MM.1S (cell line): Measurements from ENCODE around the gene EMILIN3.

Source experiments
- DNase-seq: peaks from one replicate; pipeline ENCODE4 v3.0.0-alpha.2; 2015
- H2AFZ ChIP-seq: fragments of 300-600 bp; sonication (generic); 2 replicates; pipeline ENCODE4 v1.6.0; 2016; ENCODE audit warnings: antibody characterized with exemption, low read length
- H3F3A ChIP-seq: fragments of 300-600 bp; sonication (generic); 2 replicates; pipeline ENCODE4 v1.6.1; 2016; ENCODE audit warnings: mild to moderate bottlenecking, antibody characterized with exemption, low read length, moderate library complexity, mixed read lengths; ENCODE audit not compliant: insufficient read depth
- H3K27ac ChIP-seq: fragments of 300-600 bp; sonication (generic); 2 replicates; pipeline ENCODE4 v1.5.1; 2016; ENCODE audit warnings: mild to moderate bottlenecking, low read length
- H3K27me3 ChIP-seq: fragments of 300-600 bp; sonication (generic); replicated peaks from 2 replicates; pipeline ENCODE4 v1.6.0; 2016; ENCODE audit warnings: low read length; ENCODE audit not compliant: insufficient read depth
- H3K36me3 ChIP-seq: fragments of 300-600 bp; sonication (generic); replicated peaks from 2 replicates; pipeline ENCODE4 v1.6.1; 2016; ENCODE audit warnings: mild to moderate bottlenecking, low read length, mixed read lengths; ENCODE audit not compliant: insufficient read depth
- H3K4me1 ChIP-seq: fragments of 300-600 bp; sonication (generic); 2 replicates; pipeline ENCODE4 v1.6.1; 2016; ENCODE audit warnings: low read length, mixed read lengths
- H3K4me2 ChIP-seq: fragments of 300-600 bp; sonication (generic); 2 replicates; pipeline ENCODE4 v1.6.0; 2016; ENCODE audit warnings: low read depth, low read length
- H3K4me3 ChIP-seq: fragments of 300-600 bp; sonication (generic); 2 replicates; pipeline ENCODE4 v1.5.1; 2016; ENCODE audit warnings: low read length, mixed read lengths
- H3K79me2 ChIP-seq: fragments of 300-600 bp; sonication (generic); 2 replicates; pipeline ENCODE4 v1.6.1; 2016; ENCODE audit warnings: mixed run types, low read length, mixed read lengths
- H3K9ac ChIP-seq: fragments of 300-600 bp; sonication (generic); 2 replicates; pipeline ENCODE4 v1.6.1; 2016; ENCODE audit warnings: low read length, mixed read lengths
- H3K9me2 ChIP-seq: fragments of 300-600 bp; sonication (generic); replicated peaks from 2 replicates; pipeline ENCODE4 v1.6.1; 2016; ENCODE audit warnings: mild to moderate bottlenecking, low read length, mixed read lengths; ENCODE audit not compliant: insufficient read depth
- H3K9me3 ChIP-seq: fragments of 300-600 bp; sonication (generic); replicated peaks from 2 replicates; pipeline ENCODE4 v1.6.1; 2016; ENCODE audit warnings: mild to moderate bottlenecking, low read length, mixed read lengths; ENCODE audit not compliant: insufficient read depth
- H4K20me1 ChIP-seq: fragments of 300-600 bp; sonication (generic); 2 replicates; pipeline ENCODE4 v1.6.1; 2016; ENCODE audit warnings: mild to moderate bottlenecking, low read length, moderate library complexity, mixed read lengths; ENCODE audit not compliant: insufficient read depth
- EZH2 ChIP-seq: fragments of 300-600 bp; sonication (generic); optimal IDR thresholded peaks from 2 replicates; pipeline ENCODE3; 2017; ENCODE audit warnings: low read depth, mild to moderate bottlenecking, antibody characterized with exemption, low read length, mixed read lengths
- EZH2phosphoT487 ChIP-seq: fragments of 300-600 bp; sonication (generic); IDR thresholded peaks from 2 replicates; pipeline ENCODE4 v1.6.1; 2018; ENCODE audit warnings: antibody characterized with exemption, low read length
- TF ChIP-seq, protein P1 (sequence below): fragments of 300-600 bp; sonication (generic); IDR thresholded peaks from 2 replicates; pipeline ENCODE4 v1.5.1; 2016; ENCODE audit warnings: antibody characterized with exemption, low read length, mixed read lengths

Gene EMILIN3

DNA sequence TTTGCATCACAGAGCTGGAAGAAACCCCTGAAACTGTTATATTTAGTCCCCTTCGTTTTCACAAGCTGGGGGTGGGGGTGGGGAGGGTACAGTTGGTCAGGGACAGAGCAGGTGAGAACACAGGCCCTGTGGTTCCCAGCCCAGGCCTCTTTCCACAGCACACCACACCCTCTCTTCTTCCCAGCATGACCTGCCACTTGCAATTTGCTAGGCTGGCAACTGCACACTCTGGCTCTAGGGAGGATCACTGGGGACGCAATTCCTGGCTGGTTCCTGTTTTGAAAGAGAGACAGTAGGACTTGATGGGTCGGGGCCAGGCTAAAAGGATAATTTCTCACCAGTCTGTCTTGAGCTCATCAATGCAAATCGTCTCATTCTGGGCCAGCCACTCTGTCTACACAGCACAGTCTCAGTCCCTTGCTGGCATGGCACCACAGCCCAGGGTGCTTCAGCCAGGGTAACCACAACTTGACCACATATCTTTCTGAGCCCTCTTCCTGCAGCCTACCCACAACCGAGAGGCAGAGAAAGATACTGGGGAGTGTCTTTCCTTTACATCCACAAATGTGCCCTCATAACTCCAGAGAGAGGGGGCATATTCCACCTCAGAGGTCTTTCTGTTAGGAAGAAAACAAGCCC, 41.7 kb upstream of the EMILIN3 start:
- H3K36me3 ChIP-seq = no peaks in the 10 kb centered on the region

DNA sequence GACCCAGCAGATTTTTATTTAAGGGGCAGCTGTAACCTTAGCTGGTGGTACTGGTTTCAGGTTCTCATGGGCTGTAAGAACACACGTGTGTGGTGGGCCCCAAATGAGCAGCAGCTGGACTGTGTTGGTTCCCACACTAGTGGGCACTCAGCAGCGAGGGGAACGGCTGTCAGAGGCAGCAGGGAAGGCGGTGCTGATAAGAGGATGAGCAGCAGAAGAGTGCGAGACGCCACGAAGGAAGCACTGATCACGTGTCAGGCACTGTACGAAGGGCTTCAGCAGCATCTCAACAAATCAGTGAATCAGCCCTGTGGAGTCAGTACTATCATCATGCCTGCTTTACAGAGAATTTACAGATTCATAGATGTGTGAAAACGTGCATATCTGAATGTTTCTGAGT, 41.0 kb upstream of the EMILIN3 start:
- Histone ChIP-seq H3K9me2 (no peaks in the 10 kb centered on the region), H3K36me3 (no peaks in the 10 kb centered on the region), H3K79me2 (no peaks in the 10 kb centered on the region), H3K9ac (peak overlapping the region; percentile 48), H3K4me2 (peak overlapping the region; percentile 88), H4K20me1 (no peaks in the 10 kb centered on the region), H3K4me1 (peaks cover 68% of the 10 kb centered on the region), H3K4me3 (no peak overlapping the region), H3K27ac (peak overlapping the region; percentile 92), H3F3A (peaks cover 36% of the 10 kb centered on the region), H3K9me3 (no peaks in the 10 kb centered on the region), H3K27me3 (no peaks in the 10 kb centered on the region), H2AFZ (peak overlapping the region; percentile 65)
- peak; percentile 70 for DNase-seq
- TF ChIP-seq, protein P1, sequence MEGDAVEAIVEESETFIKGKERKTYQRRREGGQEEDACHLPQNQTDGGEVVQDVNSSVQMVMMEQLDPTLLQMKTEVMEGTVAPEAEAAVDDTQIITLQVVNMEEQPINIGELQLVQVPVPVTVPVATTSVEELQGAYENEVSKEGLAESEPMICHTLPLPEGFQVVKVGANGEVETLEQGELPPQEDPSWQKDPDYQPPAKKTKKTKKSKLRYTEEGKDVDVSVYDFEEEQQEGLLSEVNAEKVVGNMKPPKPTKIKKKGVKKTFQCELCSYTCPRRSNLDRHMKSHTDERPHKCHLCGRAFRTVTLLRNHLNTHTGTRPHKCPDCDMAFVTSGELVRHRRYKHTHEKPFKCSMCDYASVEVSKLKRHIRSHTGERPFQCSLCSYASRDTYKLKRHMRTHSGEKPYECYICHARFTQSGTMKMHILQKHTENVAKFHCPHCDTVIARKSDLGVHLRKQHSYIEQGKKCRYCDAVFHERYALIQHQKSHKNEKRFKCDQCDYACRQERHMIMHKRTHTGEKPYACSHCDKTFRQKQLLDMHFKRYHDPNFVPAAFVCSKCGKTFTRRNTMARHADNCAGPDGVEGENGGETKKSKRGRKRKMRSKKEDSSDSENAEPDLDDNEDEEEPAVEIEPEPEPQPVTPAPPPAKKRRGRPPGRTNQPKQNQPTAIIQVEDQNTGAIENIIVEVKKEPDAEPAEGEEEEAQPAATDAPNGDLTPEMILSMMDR = no peak
- TF ChIP-seq EZH2 (no peak), EZH2phosphoT487 (no peak)

More for the DNA sequence above, 41.7 kb upstream of the EMILIN3 start:
- H3K27me3 ChIP-seq = no peaks in the 10 kb centered on the region
- peak overlapping the region; percentile 43 for H3K9ac ChIP-seq
- H3K27ac ChIP-seq = peak overlapping the region; percentile 92
- H3K4me2 ChIP-seq = peak overlapping the region; percentile 88
- TF ChIP-seq, protein P1 = no peak
- TF ChIP-seq EZH2 (no peak), EZH2phosphoT487 (no peak)
- peak overlapping the region; percentile 42; the same call in 1 of the 2 replicates for H2AFZ ChIP-seq
- H3K9me2 ChIP-seq = no peaks in the 10 kb centered on the region
- no peaks in the 10 kb centered on the region for H3K79me2 ChIP-seq
- H4K20me1 ChIP-seq = no peaks in the 10 kb centered on the region
- peaks cover 64% of the 10 kb centered on the region for H3K4me1 ChIP-seq
- peaks cover 36% of the 10 kb centered on the region for H3F3A ChIP-seq
- no peaks in the 10 kb centered on the region for H3K9me3 ChIP-seq
- peak; percentile 92 for DNase-seq
- H3K4me3 ChIP-seq = peak overlapping the region; percentile 20

DNA sequence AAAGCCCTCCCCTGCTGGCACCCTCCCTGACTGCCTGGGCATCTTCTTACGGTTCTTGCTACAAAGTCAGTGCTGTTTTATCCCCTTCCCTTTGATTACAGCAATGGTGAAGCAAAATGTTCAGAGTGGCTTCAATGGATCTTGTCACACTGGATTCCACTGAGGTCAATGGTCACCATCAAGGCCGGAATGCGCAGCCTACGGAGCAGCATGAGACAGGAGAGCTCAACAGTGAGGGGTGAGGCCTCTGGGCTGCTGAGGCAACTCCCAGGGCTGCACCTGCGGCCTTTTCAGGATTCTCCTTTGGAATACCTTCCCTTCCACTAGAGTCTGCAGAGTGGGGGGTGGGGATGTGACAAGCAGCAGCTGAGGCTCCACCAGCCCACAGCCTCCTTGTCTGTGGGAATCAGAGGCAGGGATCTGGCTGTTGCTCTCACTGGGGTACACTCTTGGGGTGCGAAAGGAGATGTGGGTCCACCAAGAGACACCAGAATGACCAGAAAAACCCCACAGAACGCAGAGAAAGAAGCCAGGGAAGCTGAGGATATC, 40.4 kb upstream of the EMILIN3 start:
- Histone ChIP-seq H3K9me3 (no peaks in the 10 kb centered on the region), H3K36me3 (no peaks in the 10 kb centered on the region), H2AFZ (peak overlapping the region; percentile 65; the same call in 1 of the 2 replicates), H3K9ac (peak overlapping the region; percentile 48), H3F3A (peaks cover 34% of the 10 kb centered on the region), H3K9me2 (no peaks in the 10 kb centered on the region), H4K20me1 (no peaks in the 10 kb centered on the region), H3K4me2 (peak overlapping the region; percentile 88), H3K4me3 (no peak overlapping the region), H3K27me3 (no peaks in the 10 kb centered on the region), H3K4me1 (peaks cover 62% of the 10 kb centered on the region), H3K79me2 (no peaks in the 10 kb centered on the region), H3K27ac (peak overlapping the region; percentile 92)
- DNase-seq = no peak
- TF ChIP-seq EZH2 (no peak), EZH2phosphoT487 (no peak)
- TF ChIP-seq, protein P1 = no peak
